ENCODE results near the gene PIAS4.
A peak's percentile ranks its signal among the peaks of the same experiment; 100 is the strongest.

The PIAS4 gene

GRCh38 chr19:4046946-4047683 lies 39.6 kb downstream of the PIAS4 start:
- ATAC-seq (ENCODE audit: low read depth) (no peak), DNase-seq (ENCODE audit: low spot score) (no peak)
- Histone ChIP-seq H3K36me3 (ENCODE audit: low read depth) (peaks cover 36% of the 10 kb centered on the region), H3K4me1 (ENCODE audit: insufficient read depth, poor library complexity, severe bottlenecking) (peaks cover 10% of the 10 kb centered on the region), H3K4me3 (ENCODE audit: severe bottlenecking) (no peak overlapping the region), H3K27ac (ENCODE audit: poor library complexity, severe bottlenecking) (no peak overlapping the region), H3K27me3 (ENCODE audit: insufficient read depth, poor library complexity, severe bottlenecking) (no peaks in the 10 kb centered on the region), H3K9me3 (ENCODE audit: severe bottlenecking) (no peaks in the 10 kb centered on the region)
- no peak for TF ChIP-seq CTCF (IDR thresholded peaks at IDR 0.05; ENCODE audit: poor library complexity, severe bottlenecking)

- Histone ChIP-seq H3K27me3 (ENCODE audit: insufficient read depth, poor library complexity, severe bottlenecking) (no peaks in the 10 kb centered on the region), H3K9me3 (ENCODE audit: severe bottlenecking) (no peaks in the 10 kb centered on the region), H3K36me3 (ENCODE audit: low read depth) (peaks cover 51% of the 10 kb centered on the region), H3K4me1 (ENCODE audit: insufficient read depth, poor library complexity, severe bottlenecking) (peaks cover 24% of the 10 kb centered on the region), H3K27ac (ENCODE audit: poor library complexity, severe bottlenecking) (no peak overlapping the region), H3K4me3 (ENCODE audit: severe bottlenecking) (no peak overlapping the region)
- DNase-seq (ENCODE audit: low spot score) (no peak), ATAC-seq (ENCODE audit: low read depth) (no peak)
- TF ChIP-seq CTCF (IDR thresholded peaks at IDR 0.05; ENCODE audit: poor library complexity, severe bottlenecking), result no peak
Measured at GRCh38 chr19:4049432-4049831, 41.9 kb downstream of the PIAS4 start.

- peak; percentile 68 for ATAC-seq (ENCODE audit: low read depth)
- Histone ChIP-seq H3K4me1 (ENCODE audit: insufficient read depth, poor library complexity, severe bottlenecking) (peaks cover 24% of the 10 kb centered on the region), H3K36me3 (ENCODE audit: low read depth) (peaks cover 69% of the 10 kb centered on the region), H3K27me3 (ENCODE audit: insufficient read depth, poor library complexity, severe bottlenecking) (no peaks in the 10 kb centered on the region), H3K9me3 (ENCODE audit: severe bottlenecking) (no peaks in the 10 kb centered on the region), H3K27ac (ENCODE audit: poor library complexity, severe bottlenecking) (peak overlapping the region; percentile 86), H3K4me3 (ENCODE audit: severe bottlenecking) (peak overlapping the region; percentile 10)
- TF ChIP-seq CTCF (IDR thresholded peaks at IDR 0.05; ENCODE audit: poor library complexity, severe bottlenecking), result no peak
- no peak for DNase-seq (ENCODE audit: low spot score)
Measured at GRCh38 chr19:4051175-4052101, 43.9 kb downstream of the PIAS4 start.

- Histone ChIP-seq H3K27ac (ENCODE audit: poor library complexity, severe bottlenecking) (peak overlapping the region; percentile 86), H3K4me1 (ENCODE audit: insufficient read depth, poor library complexity, severe bottlenecking) (peaks cover 24% of the 10 kb centered on the region), H3K36me3 (ENCODE audit: low read depth) (peaks cover 76% of the 10 kb centered on the region), H3K4me3 (ENCODE audit: severe bottlenecking) (peak overlapping the region; percentile 10), H3K9me3 (ENCODE audit: severe bottlenecking) (no peaks in the 10 kb centered on the region), H3K27me3 (ENCODE audit: insufficient read depth, poor library complexity, severe bottlenecking) (no peaks in the 10 kb centered on the region)
- TF ChIP-seq CTCF (IDR thresholded peaks at IDR 0.05; ENCODE audit: poor library complexity, severe bottlenecking), result no peak
- DNase-seq (ENCODE audit: low spot score), result peak; percentile 87
- peak; percentile 75 for ATAC-seq (ENCODE audit: low read depth)
Measured at GRCh38 chr19:4052114-4052992, 44.8 kb downstream of the PIAS4 start.

Data from RWPE2 (cell line).